ENCODE data around the gene NCAPG. TPM values are rescaled to one million over a fixed set of nuclear protein-coding genes. Genes with fewer than 3 reads are reported as not detected.
"Not testable (repeated sequence)": the region's sequence is repeated elsewhere in the genome, so short reads cannot be mapped to it uniquely, and the experiment has no call there.

Gene NCAPG
- total and polyA plus RNA-seq, 8 donors, result 3.0 to 47.7 (median 23.5) TPM

- DNase-seq, result no peak
- intact Hi-C loops (cut with DNase I), result no loop called here
- Histone ChIP-seq H3K27ac (no peak overlapping the region), H3K9me3 (peaks cover 0 to 16% of the 10 kb centered on the region in 2 donors), H3K27me3 (no peaks in the 10 kb centered on the region), H3K4me1 (no peaks in the 10 kb centered on the region), H3K4me3 (no peak overlapping the region), H3K36me3 (no peaks in the 10 kb centered on the region)
- TF ChIP-seq CTCF (IDR thresholded peaks at IDR 0.05), result no peak
- no peak for ATAC-seq
These were observed 49.1 kb downstream of the NCAPG start for GRCh38 chr4:17859793-17860406.

GRCh38 chr4:17861906-17862305, 51.1 kb downstream of the NCAPG start:
- ATAC-seq; H3K27ac ChIP-seq; H3K4me1 ChIP-seq; intact Hi-C loops (cut with DNase I); DNase-seq; H3K36me3 ChIP-seq; H3K4me3 ChIP-seq; H3K27me3 ChIP-seq: not testable (repeated sequence)
- H3K9me3 ChIP-seq, result peaks cover 0 to 16% of the 10 kb centered on the region in 2 donors

DNA sequence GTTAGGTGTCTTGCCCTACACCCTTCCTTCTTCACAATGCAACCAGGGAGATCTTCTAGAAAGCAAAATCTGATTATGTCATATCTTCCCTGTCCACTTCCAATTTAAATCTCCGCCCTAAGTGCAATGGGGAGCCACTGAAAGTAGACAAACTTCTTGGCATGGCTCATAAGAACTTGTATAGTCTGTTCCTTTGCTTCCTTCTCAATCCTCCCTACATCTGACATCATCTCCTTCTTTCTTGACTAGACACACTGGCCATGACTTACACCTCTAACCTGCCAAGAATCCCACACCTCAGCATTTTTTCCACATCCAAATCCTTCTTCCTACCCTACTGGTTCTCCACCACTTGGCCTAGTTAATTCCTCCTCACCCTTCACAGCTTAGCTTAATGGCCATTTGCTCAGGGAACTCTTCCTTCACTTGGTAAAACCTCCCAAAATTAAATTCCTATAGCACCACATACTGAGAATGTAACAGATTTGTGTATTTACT, 55.1 kb downstream of the NCAPG start:
- no peak overlapping the region for H3K4me3 ChIP-seq
- no peak for ATAC-seq
- no peak for DNase-seq
- no peaks in the 10 kb centered on the region for H3K27me3 ChIP-seq
- TF ChIP-seq CTCF (IDR thresholded peaks at IDR 0.05), result no peak
- no peaks in the 10 kb centered on the region for H3K4me1 ChIP-seq
- intact Hi-C loops (cut with DNase I), result no loop called here
- peaks cover 0 to 16% of the 10 kb centered on the region in 2 donors for H3K9me3 ChIP-seq
- H3K36me3 ChIP-seq, result no peaks in the 10 kb centered on the region
- no peak overlapping the region for H3K27ac ChIP-seq

GRCh38 chr4:17866810-17867209, 56.0 kb downstream of the NCAPG start:
- no peak overlapping the region for H3K4me3 ChIP-seq
- H3K36me3 ChIP-seq, result no peaks in the 10 kb centered on the region
- DNase-seq (no peak), ATAC-seq (no peak)
- TF ChIP-seq CTCF (IDR thresholded peaks at IDR 0.05), result no peak
- H3K27ac ChIP-seq, result no peak overlapping the region
- no peaks in the 10 kb centered on the region for H3K27me3 ChIP-seq
- H3K9me3 ChIP-seq, result peaks cover 0 to 8% of the 10 kb centered on the region in 2 donors
- H3K4me1 ChIP-seq, result no peaks in the 10 kb centered on the region
- intact Hi-C loops (cut with DNase I), result no loop called here

- intact Hi-C loops (cut with DNase I), result no loop called here
- no peak overlapping the region for H3K4me3 ChIP-seq
- no peaks in the 10 kb centered on the region for H3K4me1 ChIP-seq
- no peak for TF ChIP-seq CTCF (IDR thresholded peaks at IDR 0.05)
- H3K27me3 ChIP-seq, result no peaks in the 10 kb centered on the region
- ATAC-seq (no peak), DNase-seq (no peak)
- no peak overlapping the region for H3K27ac ChIP-seq
- H3K36me3 ChIP-seq, result no peaks in the 10 kb centered on the region
- H3K9me3 ChIP-seq, result peaks cover 0 to 4% of the 10 kb centered on the region in 2 donors
These were observed 56.5 kb downstream of the NCAPG start for GRCh38 chr4:17867276-17867675.

DNA sequence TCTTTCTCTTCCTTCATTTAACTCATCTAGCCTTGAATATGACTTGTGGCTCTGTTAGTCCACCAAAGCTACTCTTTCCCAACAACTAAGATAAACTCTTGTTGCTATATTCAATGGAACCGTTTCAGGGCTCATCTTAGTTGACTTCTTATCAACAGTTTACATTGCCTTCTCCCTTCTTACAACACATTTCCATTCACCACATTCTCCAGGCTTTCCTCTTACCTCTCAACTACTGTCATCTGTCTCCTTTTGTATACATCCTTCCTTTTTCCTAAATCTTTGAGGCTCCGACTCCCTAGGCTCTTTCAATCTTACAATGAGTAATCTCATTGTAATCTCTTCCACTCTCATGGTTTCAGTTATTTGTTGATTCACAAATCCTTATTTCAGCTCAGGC, 58.5 kb downstream of the NCAPG start:
- Histone ChIP-seq H3K27ac (no peak overlapping the region), H3K4me1 (no peaks in the 10 kb centered on the region), H3K27me3 (no peaks in the 10 kb centered on the region), H3K4me3 (no peak overlapping the region), H3K36me3 (no peaks in the 10 kb centered on the region), H3K9me3 (no peaks in the 10 kb centered on the region)
- intact Hi-C loops (cut with DNase I), result no loop called here
- TF ChIP-seq CTCF (IDR thresholded peaks at IDR 0.05), result no peak
- DNase-seq, result no peak
- ATAC-seq, result no peak
